SK-N-SH treated with all-trans-retinoic acid at 6 μM for 48 hours (cell line): ENCODE data around the gene CCN5.

Experiments
- ATAC-seq: fragments of 200-7000 bp; cut with Tn5 transposase; 3 replicates; pipeline ENCODE4 v1.9.1; 2020; ENCODE audit warnings: mild to moderate bottlenecking, moderate library complexity
- ARNTL ChIP-seq: fragments of 450-650 bp; formaldehyde crosslinking; IDR thresholded peaks from 2 replicates; pipeline ENCODE4 v1.5.0; 2020; ENCODE audit warnings: low read depth, mild to moderate bottlenecking, moderate library complexity, borderline replicate concordance
- BACH2 ChIP-seq: fragments of 250-450 bp; sonication (Bioruptor Pico); IDR thresholded peaks from 2 replicates; pipeline ENCODE4 v1.9.0; 2021; ENCODE audit warnings: mild to moderate bottlenecking, borderline replicate concordance
- CREB5 ChIP-seq: fragments of 250-450 bp; sonication (Bioruptor Pico); IDR thresholded peaks from 2 replicates; pipeline ENCODE4 v1.5.1; 2020; ENCODE audit warnings: low read depth, mild to moderate bottlenecking, moderate library complexity
- CSDC2 ChIP-seq: fragments of 250-450 bp; sonication (Bioruptor Pico); IDR thresholded peaks from 2 replicates; pipeline ENCODE4 v1.5.0; 2020; ENCODE audit warnings: mild to moderate bottlenecking, moderate library complexity
- ESRRG ChIP-seq: fragments of 250-450 bp; sonication (Bioruptor Pico); IDR thresholded peaks from 2 replicates; pipeline ENCODE4 v1.6.1; 2021; ENCODE audit warnings: mild to moderate bottlenecking
- GLIS3 ChIP-seq: fragments of 250-450 bp; sonication (Bioruptor Pico); IDR thresholded peaks from 2 replicates; pipeline ENCODE4 v1.5.0; 2020; ENCODE audit warnings: mild to moderate bottlenecking, moderate library complexity
- ISL1 ChIP-seq: fragments of 250-450 bp; sonication (Bioruptor Pico); IDR thresholded peaks from 2 replicates; pipeline ENCODE4 v2.1.2; 2022; ENCODE audit warnings: mild to moderate bottlenecking, moderate library complexity
- OSR1 ChIP-seq: fragments of 250-450 bp; sonication (Bioruptor Pico); IDR thresholded peaks from 2 replicates; pipeline ENCODE4 v1.8.0; 2022; ENCODE audit warnings: moderate library complexity, mild to moderate bottlenecking, inconsistent platforms
- PPARA ChIP-seq: fragments of 250-450 bp; sonication (Bioruptor Pico); IDR thresholded peaks from 2 replicates; pipeline ENCODE4 v1.5.0; 2020; ENCODE audit warnings: mild to moderate bottlenecking, borderline replicate concordance
- RARB ChIP-seq: fragments of 250-450 bp; sonication (Bioruptor Pico); IDR thresholded peaks from 2 replicates; pipeline ENCODE4 v1.8.0; 2021; ENCODE audit warnings: mild to moderate bottlenecking, moderate library complexity
- SNAI2 ChIP-seq: fragments of 250-450 bp; sonication (Bioruptor Pico); IDR thresholded peaks from 2 replicates; pipeline ENCODE4 v1.5.0; 2020; ENCODE audit warnings: mild to moderate bottlenecking, moderate library complexity
- TCF4 ChIP-seq: fragments of 250-450 bp; sonication (Bioruptor Pico); IDR thresholded peaks from 2 replicates; pipeline ENCODE4 v1.8.0; 2021; ENCODE audit warnings: mild to moderate bottlenecking, moderate library complexity, borderline replicate concordance
- TOX ChIP-seq: fragments of 250-450 bp; sonication (Bioruptor Pico); IDR thresholded peaks from 2 replicates; pipeline ENCODE4 v1.8.0; 2021; ENCODE audit warnings: mild to moderate bottlenecking, moderate library complexity, borderline replicate concordance
- TSHZ2 ChIP-seq: fragments of 250-450 bp; sonication (Bioruptor Pico); IDR thresholded peaks from 2 replicates; pipeline ENCODE4 v1.5.0; 2020; ENCODE audit warnings: mild to moderate bottlenecking, moderate library complexity
- ZC3H10 ChIP-seq: fragments of 250-450 bp; sonication (Bioruptor Pico); IDR thresholded peaks from 2 replicates; pipeline ENCODE4 v1.5.1; 2021; ENCODE audit warnings: mild to moderate bottlenecking, moderate library complexity
- ZFP3 ChIP-seq: fragments of 250-450 bp; sonication (Bioruptor Pico); IDR thresholded peaks from 2 replicates; pipeline ENCODE4 v1.5.0; 2020; ENCODE audit warnings: mild to moderate bottlenecking, moderate library complexity
- ZFP30 ChIP-seq: fragments of 450-650 bp; formaldehyde crosslinking; IDR thresholded peaks from 2 replicates; pipeline ENCODE4 v1.5.0; 2022; ENCODE audit warnings: mild to moderate bottlenecking, moderate library complexity
- ZNF565 ChIP-seq: fragments of 450-650 bp; formaldehyde crosslinking; conservative IDR thresholded peaks from 2 replicates; pipeline ENCODE4 v1.5.0; 2020; ENCODE audit warnings: low read depth, mild to moderate bottlenecking, moderate library complexity
- ZNF70 ChIP-seq: fragments of 450-650 bp; formaldehyde crosslinking; IDR thresholded peaks from 2 replicates; pipeline ENCODE4 v1.5.0; 2020; ENCODE audit warnings: mild to moderate bottlenecking, moderate library complexity
- ZNF8 ChIP-seq: fragments of 450-650 bp; formaldehyde crosslinking; IDR thresholded peaks from 2 replicates; pipeline ENCODE4 v1.5.0; 2020; ENCODE audit warnings: mild to moderate bottlenecking, moderate library complexity
- TF ChIP-seq, protein P1 (sequence below): fragments of 250-450 bp; sonication (Bioruptor Pico); IDR thresholded peaks from 2 replicates; pipeline ENCODE4 v1.8.0; 2021; ENCODE audit warnings: low read depth, mild to moderate bottlenecking, moderate library complexity, borderline replicate concordance
- TF ChIP-seq, protein P2 (sequence below): fragments of 250-450 bp; sonication (Bioruptor Pico); IDR thresholded peaks from 2 replicates; pipeline ENCODE4 v1.8.0; 2020; ENCODE audit warnings: mild to moderate bottlenecking, moderate library complexity, borderline replicate concordance

The CCN5 gene

DNA sequence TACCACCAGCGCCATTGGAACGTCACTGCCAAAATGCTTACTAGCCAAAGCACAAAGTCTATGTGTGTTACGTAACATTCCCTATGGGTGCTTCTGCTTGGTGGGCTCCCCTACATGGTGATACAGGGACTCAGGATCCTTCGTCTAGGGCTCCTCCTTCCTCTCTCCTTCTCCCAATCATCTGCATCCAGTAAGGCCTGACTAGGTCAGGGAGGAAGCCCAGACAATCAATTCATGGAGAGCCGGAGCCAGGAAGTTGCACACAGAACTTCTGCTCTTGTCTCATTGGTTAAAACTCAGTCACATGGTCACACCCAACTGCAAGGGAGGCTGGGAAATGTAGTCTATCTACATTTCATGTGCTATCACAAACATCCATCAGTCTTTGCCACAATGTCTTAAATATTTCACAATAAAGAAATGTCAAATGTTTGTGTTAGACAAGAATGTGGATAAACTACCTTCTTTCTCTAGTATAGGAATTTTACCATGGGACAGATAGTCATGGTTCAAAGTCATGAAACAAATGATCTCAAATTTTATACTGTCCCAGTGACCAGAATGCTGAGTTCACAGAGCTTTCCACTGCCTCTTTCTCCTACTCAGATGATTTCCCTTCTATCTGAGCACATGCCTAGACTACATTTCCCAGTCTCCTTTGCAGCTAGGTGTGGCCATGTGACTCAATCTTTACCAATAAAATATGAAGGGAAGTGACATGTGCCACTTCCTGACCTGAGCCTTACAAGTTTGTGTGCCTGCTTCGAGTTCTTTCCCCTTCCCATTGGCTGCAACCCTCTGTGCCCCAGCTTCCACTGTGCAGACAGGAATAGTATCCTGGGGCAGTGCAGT lies 21.2 kb downstream of the CCN5 start (continued):
- no peak for TF ChIP-seq PPARA (CRISPR knock-in tag)
- no peak for TF ChIP-seq ZFP30 (CRISPR knock-in tag)
- no peak for TF ChIP-seq TCF4
- no peak for TF ChIP-seq BACH2 (CRISPR knock-in tag)
- TF ChIP-seq ZC3H10 (CRISPR knock-in tag) = no peak

DNA sequence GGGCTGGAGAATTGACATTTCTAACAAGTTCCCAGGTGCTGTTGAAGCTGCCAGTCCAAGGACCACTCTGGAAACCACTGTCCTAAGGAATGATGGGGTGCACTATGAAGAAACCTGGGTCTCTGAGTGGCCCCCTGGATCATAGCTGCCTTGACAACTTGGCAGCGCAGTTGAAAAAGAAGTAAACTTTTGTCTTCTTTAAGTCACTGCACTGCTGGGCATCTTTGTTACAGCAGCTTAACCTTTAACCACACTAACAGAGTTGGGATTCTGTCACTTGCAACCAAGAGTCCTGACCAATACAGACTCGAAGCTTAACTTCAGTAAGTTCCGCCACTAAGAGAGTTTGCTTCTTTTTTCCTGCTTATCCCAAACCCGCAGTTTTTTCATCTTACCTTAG lies 21.9 kb downstream of the CCN5 start:
- TF ChIP-seq CREB5 (CRISPR knock-in tag) (no peak), SNAI2 (CRISPR knock-in tag) (no peak), CSDC2 (CRISPR knock-in tag) (no peak), PPARA (CRISPR knock-in tag) (no peak), ISL1 (CRISPR knock-in tag) (no peak), ARNTL (CRISPR knock-in tag) (no peak), OSR1 (no peak), ESRRG (CRISPR knock-in tag) (no peak), ZFP3 (CRISPR knock-in tag) (no peak), RARB (no peak), TOX (CRISPR knock-in tag) (no peak)
- no peak for ATAC-seq

- TF ChIP-seq RARB (no peak), OSR1 (no peak), ZNF8 (CRISPR knock-in tag) (no peak), CSDC2 (CRISPR knock-in tag) (no peak), TOX (CRISPR knock-in tag) (no peak), TCF4 (no peak)
- TF ChIP-seq, protein P1, sequence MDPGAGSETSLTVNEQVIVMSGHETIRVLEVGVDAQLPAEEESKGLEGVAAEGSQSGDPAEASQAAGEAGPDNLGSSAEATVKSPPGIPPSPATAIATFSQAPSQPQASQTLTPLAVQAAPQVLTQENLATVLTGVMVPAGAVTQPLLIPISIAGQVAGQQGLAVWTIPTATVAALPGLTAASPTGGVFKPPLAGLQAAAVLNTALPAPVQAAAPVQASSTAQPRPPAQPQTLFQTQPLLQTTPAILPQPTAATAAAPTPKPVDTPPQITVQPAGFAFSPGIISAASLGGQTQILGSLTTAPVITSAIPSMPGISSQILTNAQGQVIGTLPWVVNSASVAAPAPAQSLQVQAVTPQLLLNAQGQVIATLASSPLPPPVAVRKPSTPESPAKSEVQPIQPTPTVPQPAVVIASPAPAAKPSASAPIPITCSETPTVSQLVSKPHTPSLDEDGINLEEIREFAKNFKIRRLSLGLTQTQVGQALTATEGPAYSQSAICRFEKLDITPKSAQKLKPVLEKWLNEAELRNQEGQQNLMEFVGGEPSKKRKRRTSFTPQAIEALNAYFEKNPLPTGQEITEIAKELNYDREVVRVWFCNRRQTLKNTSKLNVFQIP (CRISPR knock-in tag) = no peak
- peak; percentile 83 for ATAC-seq
Measured at GRCh38 chr20:44738813-44739477, 23.8 kb downstream of the CCN5 start.

DNA sequence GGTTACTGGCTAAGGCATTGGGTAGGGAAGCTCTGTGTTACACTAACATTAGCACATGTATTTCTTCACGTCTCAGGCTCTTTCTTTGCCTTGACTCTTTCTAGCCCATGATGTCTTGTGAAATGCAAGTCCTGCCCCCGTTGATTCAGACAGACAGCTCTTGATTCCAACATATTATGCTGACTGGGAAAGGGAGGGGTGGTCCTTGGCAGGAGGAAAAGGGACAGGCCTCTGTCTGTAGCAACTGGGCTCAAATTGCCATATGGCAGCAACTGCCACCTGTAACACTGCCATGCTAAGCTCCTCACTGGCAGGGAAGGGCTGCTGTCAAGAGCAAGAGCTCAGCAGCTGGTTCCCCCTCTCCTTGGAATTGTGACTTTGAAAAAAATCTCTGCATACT lies 24.8 kb downstream of the CCN5 start:
- no peak for TF ChIP-seq SNAI2 (CRISPR knock-in tag)
- TF ChIP-seq TSHZ2 (CRISPR knock-in tag) = no peak
- no peak for TF ChIP-seq ZC3H10 (CRISPR knock-in tag)
- no peak for TF ChIP-seq TOX (CRISPR knock-in tag)
- no peak for TF ChIP-seq ZNF565 (CRISPR knock-in tag)
- no peak for TF ChIP-seq OSR1
- no peak for ATAC-seq

DNA sequence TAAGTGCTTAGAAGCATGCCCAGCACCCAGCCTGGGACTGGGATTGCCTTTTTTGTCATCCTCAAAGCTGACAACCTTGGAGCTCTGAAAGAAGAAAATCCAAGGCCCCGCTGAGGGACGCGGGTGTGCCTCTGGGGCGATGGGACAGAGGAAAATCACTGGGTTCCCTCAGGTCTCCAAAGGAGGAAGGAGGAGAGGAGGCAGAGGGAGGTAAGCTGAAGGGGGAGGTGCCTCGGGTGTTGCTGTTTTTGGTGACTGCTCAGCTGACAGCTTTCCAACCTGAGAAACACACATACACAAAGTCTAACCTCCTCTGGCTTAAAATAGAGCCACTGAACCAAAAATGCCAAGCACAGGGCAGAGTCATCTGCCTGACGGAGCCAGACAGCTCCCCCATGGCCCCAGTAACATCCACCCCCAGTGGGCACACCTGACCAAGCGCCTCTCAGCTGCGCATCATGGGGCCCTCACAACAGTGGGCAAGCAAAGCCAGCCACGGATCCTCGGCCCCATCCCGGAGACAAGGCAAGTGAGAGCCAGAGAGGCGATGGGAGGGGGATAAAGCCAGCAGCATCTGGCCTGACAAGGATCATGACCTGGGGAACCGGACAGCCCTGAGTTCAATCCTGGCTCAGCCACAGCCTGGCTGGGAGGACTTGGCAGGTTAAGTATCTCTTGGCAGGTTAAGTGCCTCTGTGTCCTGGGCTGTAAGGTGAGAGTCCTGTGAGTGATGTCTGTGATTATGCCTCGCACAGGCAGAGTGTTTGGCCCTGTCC lies 27.3 kb downstream of the CCN5 start:
- ATAC-seq = no peak
- TF ChIP-seq BACH2 (CRISPR knock-in tag) (no peak), GLIS3 (CRISPR knock-in tag) (no peak), RARB (no peak), TOX (CRISPR knock-in tag) (no peak), ZC3H10 (CRISPR knock-in tag) (no peak), ZNF565 (CRISPR knock-in tag) (no peak), OSR1 (no peak), ZNF8 (CRISPR knock-in tag) (no peak), ZNF70 (CRISPR knock-in tag) (no peak), ISL1 (CRISPR knock-in tag) (no peak), ESRRG (CRISPR knock-in tag) (no peak), SNAI2 (CRISPR knock-in tag) (no peak), ZFP3 (CRISPR knock-in tag) (no peak)
- TF ChIP-seq, protein P2, sequence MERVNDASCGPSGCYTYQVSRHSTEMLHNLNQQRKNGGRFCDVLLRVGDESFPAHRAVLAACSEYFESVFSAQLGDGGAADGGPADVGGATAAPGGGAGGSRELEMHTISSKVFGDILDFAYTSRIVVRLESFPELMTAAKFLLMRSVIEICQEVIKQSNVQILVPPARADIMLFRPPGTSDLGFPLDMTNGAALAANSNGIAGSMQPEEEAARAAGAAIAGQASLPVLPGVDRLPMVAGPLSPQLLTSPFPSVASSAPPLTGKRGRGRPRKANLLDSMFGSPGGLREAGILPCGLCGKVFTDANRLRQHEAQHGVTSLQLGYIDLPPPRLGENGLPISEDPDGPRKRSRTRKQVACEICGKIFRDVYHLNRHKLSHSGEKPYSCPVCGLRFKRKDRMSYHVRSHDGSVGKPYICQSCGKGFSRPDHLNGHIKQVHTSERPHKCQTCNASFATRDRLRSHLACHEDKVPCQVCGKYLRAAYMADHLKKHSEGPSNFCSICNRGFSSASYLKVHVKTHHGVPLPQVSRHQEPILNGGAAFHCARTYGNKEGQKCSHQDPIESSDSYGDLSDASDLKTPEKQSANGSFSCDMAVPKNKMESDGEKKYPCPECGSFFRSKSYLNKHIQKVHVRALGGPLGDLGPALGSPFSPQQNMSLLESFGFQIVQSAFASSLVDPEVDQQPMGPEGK (CRISPR knock-in tag) = no peak
